ENCODE measurements around the gene CCDC141. TPM values are rescaled to one million over a fixed set of nuclear protein-coding genes. Genes with fewer than 3 reads are reported as not detected.

Gene CCDC141
- total RNA-seq, 4 donors from 2014 or later, result 1.7 to 7.7 (median 3.9) TPM

DNA sequence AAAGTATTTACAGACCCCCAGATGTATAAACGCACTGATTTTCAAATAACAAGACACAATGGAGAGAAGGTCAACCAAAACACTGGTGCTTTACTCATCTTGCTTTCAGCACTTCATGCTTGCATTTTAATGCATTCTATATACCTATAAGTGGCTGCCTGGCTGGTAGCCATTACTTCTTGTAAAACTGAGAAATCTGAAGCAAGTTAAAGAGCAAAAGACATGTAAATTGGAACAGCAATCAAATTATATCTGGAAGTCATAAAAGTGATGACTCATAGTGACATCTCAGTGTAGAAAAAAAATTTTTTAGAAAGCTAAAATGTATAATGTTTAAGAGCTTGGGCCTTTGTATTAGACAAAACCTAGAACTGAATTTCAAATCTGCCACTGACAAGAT, 106.2 kb downstream of the CCDC141 start:
- H3K36me3 ChIP-seq, result no peaks in the 10 kb centered on the region

DNA sequence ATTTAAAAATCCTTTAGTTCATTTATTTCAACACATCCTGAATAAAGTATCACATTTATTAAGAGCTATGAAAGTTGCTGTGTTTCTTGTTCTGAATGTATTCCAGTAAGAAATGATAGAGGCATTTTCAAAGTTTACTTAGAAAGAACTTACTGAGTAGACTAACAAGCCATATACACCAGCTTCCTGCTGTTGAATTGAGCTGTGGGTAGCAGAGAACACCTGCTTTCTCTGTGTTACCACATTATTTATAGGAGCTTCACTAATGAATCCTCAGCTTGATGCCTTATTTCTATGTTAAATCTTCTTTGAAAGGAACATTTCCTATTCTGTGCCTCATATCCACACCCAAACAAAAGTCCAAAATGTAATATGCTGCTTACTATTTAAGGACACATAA, 115.4 kb downstream of the CCDC141 start:
- no peaks in the 10 kb centered on the region for H3K27me3 ChIP-seq

More for the DNA sequence above, 106.2 kb downstream of the CCDC141 start:
- Histone ChIP-seq H3K27ac (no peak overlapping the region), H3K4me3 (no peak overlapping the region), H3K9me3 (peaks cover 0 to 4% (median 0%) of the 10 kb centered on the region in 4 donors), H3K27me3 (no peaks in the 10 kb centered on the region), H3K4me1 (no peaks in the 10 kb centered on the region)
- WGBS, 2 donors, result 85 to 87% methylated on average over 1 of the region's 1 CpG
- TF ChIP-seq EP300 (IDR thresholded peaks at IDR 0.05), result no peak
- TF ChIP-seq POLR2A (IDR thresholded peaks at IDR 0.05), result no peak
- TF ChIP-seq, protein P1, sequence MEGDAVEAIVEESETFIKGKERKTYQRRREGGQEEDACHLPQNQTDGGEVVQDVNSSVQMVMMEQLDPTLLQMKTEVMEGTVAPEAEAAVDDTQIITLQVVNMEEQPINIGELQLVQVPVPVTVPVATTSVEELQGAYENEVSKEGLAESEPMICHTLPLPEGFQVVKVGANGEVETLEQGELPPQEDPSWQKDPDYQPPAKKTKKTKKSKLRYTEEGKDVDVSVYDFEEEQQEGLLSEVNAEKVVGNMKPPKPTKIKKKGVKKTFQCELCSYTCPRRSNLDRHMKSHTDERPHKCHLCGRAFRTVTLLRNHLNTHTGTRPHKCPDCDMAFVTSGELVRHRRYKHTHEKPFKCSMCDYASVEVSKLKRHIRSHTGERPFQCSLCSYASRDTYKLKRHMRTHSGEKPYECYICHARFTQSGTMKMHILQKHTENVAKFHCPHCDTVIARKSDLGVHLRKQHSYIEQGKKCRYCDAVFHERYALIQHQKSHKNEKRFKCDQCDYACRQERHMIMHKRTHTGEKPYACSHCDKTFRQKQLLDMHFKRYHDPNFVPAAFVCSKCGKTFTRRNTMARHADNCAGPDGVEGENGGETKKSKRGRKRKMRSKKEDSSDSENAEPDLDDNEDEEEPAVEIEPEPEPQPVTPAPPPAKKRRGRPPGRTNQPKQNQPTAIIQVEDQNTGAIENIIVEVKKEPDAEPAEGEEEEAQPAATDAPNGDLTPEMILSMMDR (IDR thresholded peaks at IDR 0.05), result no peak
- DNase-seq (ENCODE audit: low spot score in 2 of 2), result no peak

DNA sequence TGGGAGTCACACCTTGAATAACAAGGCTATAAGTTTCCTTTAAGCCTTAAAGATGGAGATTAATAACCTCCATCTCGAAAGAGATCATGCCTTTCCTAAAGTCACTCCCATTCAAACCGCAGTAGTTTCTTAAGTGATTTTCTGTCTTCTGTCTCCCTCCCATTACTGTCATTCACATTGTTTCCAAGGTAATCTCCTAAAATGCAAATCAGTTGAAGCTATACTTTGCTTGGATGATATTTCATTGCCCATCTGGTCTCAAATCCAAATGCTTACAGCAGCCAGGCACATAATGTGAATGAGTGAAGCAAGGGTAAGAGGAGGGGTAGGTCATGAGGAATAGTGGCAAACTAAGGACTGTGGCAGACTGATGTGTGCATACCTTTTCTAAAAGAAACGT, 116.4 kb downstream of the CCDC141 start:
- no peak overlapping the region for H3K4me3 ChIP-seq
- no peaks in the 10 kb centered on the region for H3K27me3 ChIP-seq
- no peak for DNase-seq (ENCODE audit: low spot score in 2 of 2)
- no peaks in the 10 kb centered on the region for H3K4me1 ChIP-seq
- H3K36me3 ChIP-seq, result no peaks in the 10 kb centered on the region
- no peak overlapping the region for H3K27ac ChIP-seq
- TF ChIP-seq EP300 (IDR thresholded peaks at IDR 0.05), result no peak
- no peak for TF ChIP-seq POLR2A (IDR thresholded peaks at IDR 0.05)
- TF ChIP-seq, protein P1 (IDR thresholded peaks at IDR 0.05), result no peak
- H3K9me3 ChIP-seq, result peaks cover 0 to 22% (median 3%) of the 10 kb centered on the region in 4 donors
- 86% methylated on average over 3 of the region's 3 CpGs for WGBS, 2 donors

More for the DNA sequence above, 115.4 kb downstream of the CCDC141 start:
- TF ChIP-seq POLR2A (IDR thresholded peaks at IDR 0.05) (no peak), EP300 (IDR thresholded peaks at IDR 0.05) (no peak)
- TF ChIP-seq, protein P1 (IDR thresholded peaks at IDR 0.05), result no peak
- peaks cover 0 to 22% (median 3%) of the 10 kb centered on the region in 4 donors for H3K9me3 ChIP-seq
- H3K27ac ChIP-seq, result no peak overlapping the region
- H3K36me3 ChIP-seq, result no peaks in the 10 kb centered on the region
- DNase-seq (ENCODE audit: low spot score in 2 of 2), result no peak
- no peak overlapping the region for H3K4me3 ChIP-seq
- no peaks in the 10 kb centered on the region for H3K4me1 ChIP-seq

DNA sequence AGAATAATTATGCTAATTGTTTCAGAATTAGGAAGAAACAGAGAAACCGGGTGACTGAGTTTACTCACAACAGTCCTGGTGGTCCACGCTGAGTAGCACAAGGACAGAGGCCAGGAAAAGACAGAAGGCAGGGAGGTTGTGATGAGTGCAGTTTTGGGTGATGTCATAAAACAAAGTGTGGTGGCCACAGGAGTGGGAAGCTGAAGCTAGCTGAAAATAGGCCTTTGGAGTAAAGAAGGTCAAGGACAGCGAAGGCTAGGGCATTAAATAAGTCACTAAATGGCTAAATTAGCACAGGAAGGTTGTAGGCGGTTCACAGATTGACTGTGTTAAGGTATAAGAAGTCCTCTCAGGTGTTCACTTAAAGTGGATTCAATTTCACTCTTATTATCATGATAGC, 121.9 kb downstream of the CCDC141 start:
- no peaks in the 10 kb centered on the region for H3K27me3 ChIP-seq
- H3K9me3 ChIP-seq, result peaks cover 0 to 4% (median 1%) of the 10 kb centered on the region in 4 donors
- H3K36me3 ChIP-seq, result no peaks in the 10 kb centered on the region
- 66 to 69% methylated on average over 4 of the region's 4 CpGs for WGBS, 2 donors
- H3K27ac ChIP-seq, result no peak overlapping the region
- no peak for DNase-seq (ENCODE audit: low spot score in 2 of 2)
- H3K4me1 ChIP-seq, result no peaks in the 10 kb centered on the region
- TF ChIP-seq, protein P1 (IDR thresholded peaks at IDR 0.05), result no peak
- TF ChIP-seq POLR2A (IDR thresholded peaks at IDR 0.05) (no peak), EP300 (IDR thresholded peaks at IDR 0.05) (no peak)
- no peak overlapping the region for H3K4me3 ChIP-seq

DNA sequence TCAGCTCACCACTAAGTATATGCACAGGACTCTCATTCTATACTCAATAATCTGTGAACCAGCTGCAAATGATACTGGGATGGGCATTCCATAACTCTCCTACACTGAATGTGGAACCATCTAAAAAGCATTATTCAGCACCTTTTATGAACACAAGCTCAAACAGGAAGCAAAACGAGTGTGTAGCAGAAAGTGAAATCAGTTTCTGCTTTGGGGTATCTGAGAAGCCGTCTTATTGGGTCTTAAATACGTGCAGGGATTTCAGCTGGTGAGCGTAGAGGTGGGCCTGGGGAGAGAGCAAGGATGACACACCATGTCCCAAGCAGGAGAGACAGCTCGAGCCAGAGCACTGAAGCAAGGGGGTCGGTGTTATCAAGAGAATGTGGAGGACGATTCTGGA, 122.8 kb downstream of the CCDC141 start:
- 62 to 79% methylated on average over 7 of the region's 7 CpGs for WGBS, 2 donors
- Histone ChIP-seq H3K36me3 (no peaks in the 10 kb centered on the region), H3K4me1 (no peaks in the 10 kb centered on the region), H3K9me3 (peaks cover 0 to 4% (median 1%) of the 10 kb centered on the region in 4 donors), H3K4me3 (no peak overlapping the region), H3K27ac (no peak overlapping the region), H3K27me3 (no peaks in the 10 kb centered on the region)
- DNase-seq (ENCODE audit: low spot score in 2 of 2), result no peak
- no peak for TF ChIP-seq POLR2A (IDR thresholded peaks at IDR 0.05)
- no peak for TF ChIP-seq EP300 (IDR thresholded peaks at IDR 0.05)
- TF ChIP-seq, protein P1 (IDR thresholded peaks at IDR 0.05), result no peak
